GM12878 (cell line): ENCODE measurements around the gene NAA38. TPM values are rescaled to one million over a fixed set of nuclear protein-coding genes. Genes with fewer than 3 reads are reported as not detected.

Experiments used
- ATAC-seq: fragments of 200-7000 bp; cut with Tn5 transposase; 3 replicates; pipeline ENCODE4 v1.9.1; 2020; ENCODE audit warnings: mild to moderate bottlenecking, moderate library complexity
- BruUV-seq: library from RNA; stranded (reverse); fragments of 400-500 nt; replicated peaks from 2 replicates; lab custom pipeline; 2021; lab: Mats Ljungman, UMichigan
- CTCF ChIA-PET: fragments of 300-600 bp; sonication (Branson Sonifier 250); formaldehyde crosslinking; extraction: SDS; loops from one replicate; lab custom pipeline; 2021; ENCODE audit warnings: inconsistent platforms; lab: Yijun Ruan, JAX
- POLR2A ChIA-PET: fragments of 350-600 bp; formaldehyde crosslinking; extraction: SDS; loops from one replicate; lab custom pipeline; 2021; ENCODE audit warnings: inconsistent platforms; lab: Charles Lee
- RAD21 ChIA-PET: fragments of 300-600 bp; sonication (Branson Sonifier 250); formaldehyde crosslinking; loops from one replicate; lab custom pipeline; 2023; ENCODE audit warnings: antibody characterized with exemption; ENCODE audit not compliant: unreplicated experiment; lab: Charles Lee
- SMC1A ChIA-PET: fragments of 300-600 bp; sonication (Branson Sonifier 250); formaldehyde crosslinking; loops from one replicate; lab custom pipeline; 2023; ENCODE audit not compliant: unreplicated experiment, uncharacterized antibody; lab: Charles Lee
- DNase-seq: peaks from one replicate; pipeline ENCODE4 v3.0.0-alpha.2; 2011; ENCODE audit warnings: low read depth, low spot score
- FAIRE-seq: peaks from 3 replicates; lab custom pipeline; 2011; peaks lifted over from hg19 to GRCh38; lab: Jason Lieb, UNC
- H2AFZ ChIP-seq: 2 replicates; pipeline ENCODE4 v1.6.0; 2011; ENCODE audit warnings: low read depth, low read length, control low read depth; ENCODE audit not compliant: control insufficient read depth
- H3K27ac ChIP-seq: 2 replicates; pipeline ENCODE4 v1.5.1; 2011; ENCODE audit warnings: control low read depth; ENCODE audit not compliant: control insufficient read depth, insufficient read depth
- H3K27me3 ChIP-seq, 2 experiments: replicated peaks in 1 of 2; 2 replicates each; pipeline versions ENCODE4 v1.6.0 to v1.6.1; 2011; ENCODE audit warnings: low read length in 1 of 2; ENCODE audit not compliant: control insufficient read depth in 2 of 2, insufficient read depth in 2 of 2
- H3K36me3 ChIP-seq, 2 experiments: 2 replicates each; pipeline ENCODE4 v1.5.1; 2011; ENCODE audit warnings: low read length in 1 of 2; ENCODE audit not compliant: control insufficient read depth in 2 of 2, insufficient read depth in 2 of 2
- H3K4me1 ChIP-seq: 2 replicates; pipeline ENCODE4 v1.6.1; 2011; ENCODE audit warnings: mild to moderate bottlenecking, low read length, moderate library complexity, mixed read lengths; ENCODE audit not compliant: control insufficient read depth, insufficient read depth
- H3K4me2 ChIP-seq: 2 replicates; pipeline ENCODE4 v1.6.0; 2011; ENCODE audit warnings: control low read depth; ENCODE audit not compliant: control insufficient read depth, insufficient read depth
- H3K4me3 ChIP-seq: fragments of 200-600 bp; sonication (generic); 2 replicates; pipeline ENCODE4 v1.5.1; 2016
- H3K79me2 ChIP-seq: 2 replicates; pipeline ENCODE4 v1.6.0; 2011; ENCODE audit warnings: low read length; ENCODE audit not compliant: control insufficient read depth, insufficient read depth
- H3K9ac ChIP-seq: 2 replicates; pipeline ENCODE4 v1.8.0; 2011; ENCODE audit warnings: low read length, control low read depth, mixed read lengths; ENCODE audit not compliant: control insufficient read depth, insufficient read depth
- H3K9me3 ChIP-seq: replicated peaks from 3 replicates; pipeline ENCODE4 v1.5.1; 2011; ENCODE audit warnings: mild to moderate bottlenecking, low read length; ENCODE audit not compliant: control insufficient read depth, insufficient read depth
- H4K20me1 ChIP-seq: 2 replicates; pipeline ENCODE4 v1.6.0; 2011; ENCODE audit not compliant: control insufficient read depth, insufficient read depth
- CEBPZ ChIP-seq: fragments of 150-350 bp; IDR thresholded peaks from 2 replicates; pipeline ENCODE4 v1.6.1; 2016; ENCODE audit warnings: low read depth, low read length
- FOXM1 ChIP-seq: IDR thresholded peaks from 2 replicates; pipeline ENCODE4 v1.6.1; 2012; ENCODE audit warnings: low read depth, mild to moderate bottlenecking, inconsistent platforms, low read length, moderate library complexity
- GATAD2B ChIP-seq: fragments of 450-650 bp; conservative IDR thresholded peaks from 2 replicates; pipeline ENCODE4 v1.6.1; 2017; ENCODE audit warnings: low read depth, mild to moderate bottlenecking, moderate library complexity
- HDAC2 ChIP-seq: fragments of 200-600 bp; sonication (generic); IDR thresholded peaks from 2 replicates; pipeline ENCODE4 v1.6.1; 2017
- ZBTB4 ChIP-seq: fragments of 450-650 bp; formaldehyde crosslinking; IDR thresholded peaks from 2 replicates; pipeline ENCODE4 v1.4.0; 2022; ENCODE audit warnings: mild to moderate bottlenecking, moderate library complexity
- ZNF622 ChIP-seq: fragments of 450-650 bp; IDR thresholded peaks from 2 replicates; pipeline ENCODE4 v1.6.1; 2017; ENCODE audit warnings: mild to moderate bottlenecking, inconsistent platforms
- WGBS: methylation state at CpG from one replicate; pipeline ENCODE4 v1.1.6; 2016; ENCODE audit warnings: low lambda C conversion rate; ENCODE audit not compliant: insufficient replicate concordance, insufficient coverage; ENCODE audit errors: missing lambda C conversion rate; 5-methylcytosine and 5-hydroxymethylcytosine counted together
- in situ Hi-C: fragments of 300-500 bp; cut with MboI; formaldehyde crosslinking; loops from 9 replicates; pipeline ENCODE4 v1.14.3; 2018; ENCODE audit warnings: mixed read lengths
- intact Hi-C: fragments of 100-400 bp; cut with micrococcal nuclease; formaldehyde crosslinking; loops from one replicate; pipeline ENCODE4 v1.14.2; 2022; ENCODE audit not compliant: unreplicated experiment
- polyA plus RNA-seq, 11 experiments: library from polyadenylated mRNA; depleted of rRNA in 4 of 11; unstranded in 6 of 11; stranded (reverse) in 5 of 11; fragments of >200 nt; fragmentation: Nextera tagmentation in 4 of 11; fragmentation: Illumina TruSeq in 1 of 11; extraction: Ambion mirVana in 4 of 11; extraction: Trizol in 1 of 11; gene quantifications; 1 replicate in 1 of 11; 2 replicates in 10 of 11; pipeline versions ENCODE4 v1.2.1 to v1.2.3, GENCODE V29; 2011 to 2016; ENCODE audit warnings: inconsistent platforms in 2 of 11, missing spikeins in 2 of 11, low read depth in 1 of 11
- total RNA-seq, 4 experiments: library from RNA; depleted of rRNA in 3 of 4; stranded (reverse); fragments of >200 nt in 3 of 4; fragmentation: Illumina TruSeq in 1 of 4; extraction: Trizol in 1 of 4; gene quantifications; 2 replicates each; pipeline versions ENCODE4 v1.2.1 to v1.2.3, GENCODE V29; 2013 to 2021

Gene NAA38
- total and polyA plus RNA-seq, 10 of the 15 experiments (the other 5 are each of a cell fraction or from before 2014, with no cell fraction given) = 31.5 to 337 (median 215) TPM

GRCh38 chr17:7820231-7820630 lies 37.1 kb downstream of the NAA38 start:
- Histone ChIP-seq H3K4me3 (no peak overlapping the region), H3K4me2 (no peak overlapping the region), H3K79me2 (no peaks in the 10 kb centered on the region), H3K36me3 (no peaks in the 10 kb centered on the region), H2AFZ (no peak overlapping the region), H3K9ac (no peak overlapping the region), H3K9me3 (no peaks in the 10 kb centered on the region), H3K27me3 (peaks cover 0 to 2% of the 10 kb centered on the region in 2 experiments; a peak in 2 of 4 replicates), H4K20me1 (no peaks in the 10 kb centered on the region), H3K27ac (no peak overlapping the region), H3K4me1 (no peaks in the 10 kb centered on the region)
- 17% methylated on average over 5 of the region's 5 CpGs for WGBS
- no TSS peak for BruUV-seq
- ChIA-PET CTCF (interaction anchor here (1.7 to 1.9 kb wide), 3 partner anchors 12 to 237 kb away, joined by 4 to 8 read pairs (median 5); no protein-coding TSS in a partner anchor), RAD21 (interaction anchor here (0.9 to 2.1 kb wide), 2 partner anchors 77 to 168 kb away, joined by 3 to 9 read pairs; no protein-coding TSS in a partner anchor), POLR2A (no interaction called here), SMC1A (interaction anchor here (0.6 to 2.3 kb wide), 3 partner anchors 13 to 77 kb away, joined by 3 to 6 read pairs (median 5); no protein-coding TSS in a partner anchor)
- intact Hi-C loops (loop anchor here (10.0 kb wide), 1 partner anchor 75 kb away; no protein-coding TSS in a partner anchor), in situ Hi-C loops (loop anchor here (5.0 kb wide), 1 partner anchor 167 kb away; no protein-coding TSS in a partner anchor)
- DNase-seq (no peak), ATAC-seq (no peak), FAIRE-seq (no peak)
- no peak for TF ChIP-seq GATAD2B
- TF ChIP-seq ZNF622 = no peak

GRCh38 chr17:7818746-7819645 lies 38.4 kb downstream of the NAA38 start:
- ATAC-seq (no peak), DNase-seq (no peak), FAIRE-seq (no peak)
- Histone ChIP-seq H3K4me3 (no peak overlapping the region), H3K27ac (no peak overlapping the region), H3K79me2 (no peaks in the 10 kb centered on the region), H4K20me1 (no peaks in the 10 kb centered on the region), H2AFZ (no peak overlapping the region), H3K4me1 (no peaks in the 10 kb centered on the region), H3K9ac (no peak overlapping the region), H3K4me2 (no peak overlapping the region), H3K9me3 (no peaks in the 10 kb centered on the region), H3K27me3 (peaks cover 0 to 2% of the 10 kb centered on the region in 2 experiments; a peak in 2 of 4 replicates), H3K36me3 (no peaks in the 10 kb centered on the region)
- ChIA-PET CTCF (interaction anchor here (0.6 to 1.6 kb wide), 4 partner anchors 21 to 198 kb away, joined by 3 to 6 read pairs (median 4); no protein-coding TSS in a partner anchor), POLR2A (interaction anchor here (0.5 kb wide), 1 partner anchor 201 kb away, joined by 10 read pairs; no protein-coding TSS in a partner anchor), RAD21 (interaction anchor here (1.3 to 2.1 kb wide), 3 partner anchors 14 to 75 kb away, joined by 3 to 9 read pairs (median 5); partner anchors contain the start of gene KDM6B), SMC1A (interaction anchor here (0.9 to 1.9 kb wide), 4 partner anchors 26 to 200 kb away, joined by 3 to 6 read pairs (median 4); no protein-coding TSS in a partner anchor)
- WGBS = 54% methylated on average over 27 of the region's 27 CpGs
- no TSS peak for BruUV-seq
- in situ Hi-C loops (no loop called here), intact Hi-C loops (no loop called here)
- TF ChIP-seq FOXM1 = no peak
- no peak for TF ChIP-seq ZBTB4 (CRISPR knock-in tag)
- no peak for TF ChIP-seq CEBPZ
- no peak for TF ChIP-seq HDAC2
